ENCODE results near the gene TAP2. TPM values are rescaled to one million over a fixed set of nuclear protein-coding genes. Genes with fewer than 3 reads are reported as not detected.

Gene TAP2
- total and polyA plus RNA-seq, 2 of the 13 experiments (the other 11 are each of a cell fraction or from before 2014, with no cell fraction given), result 10.3 to 17.6 TPM

DNA sequence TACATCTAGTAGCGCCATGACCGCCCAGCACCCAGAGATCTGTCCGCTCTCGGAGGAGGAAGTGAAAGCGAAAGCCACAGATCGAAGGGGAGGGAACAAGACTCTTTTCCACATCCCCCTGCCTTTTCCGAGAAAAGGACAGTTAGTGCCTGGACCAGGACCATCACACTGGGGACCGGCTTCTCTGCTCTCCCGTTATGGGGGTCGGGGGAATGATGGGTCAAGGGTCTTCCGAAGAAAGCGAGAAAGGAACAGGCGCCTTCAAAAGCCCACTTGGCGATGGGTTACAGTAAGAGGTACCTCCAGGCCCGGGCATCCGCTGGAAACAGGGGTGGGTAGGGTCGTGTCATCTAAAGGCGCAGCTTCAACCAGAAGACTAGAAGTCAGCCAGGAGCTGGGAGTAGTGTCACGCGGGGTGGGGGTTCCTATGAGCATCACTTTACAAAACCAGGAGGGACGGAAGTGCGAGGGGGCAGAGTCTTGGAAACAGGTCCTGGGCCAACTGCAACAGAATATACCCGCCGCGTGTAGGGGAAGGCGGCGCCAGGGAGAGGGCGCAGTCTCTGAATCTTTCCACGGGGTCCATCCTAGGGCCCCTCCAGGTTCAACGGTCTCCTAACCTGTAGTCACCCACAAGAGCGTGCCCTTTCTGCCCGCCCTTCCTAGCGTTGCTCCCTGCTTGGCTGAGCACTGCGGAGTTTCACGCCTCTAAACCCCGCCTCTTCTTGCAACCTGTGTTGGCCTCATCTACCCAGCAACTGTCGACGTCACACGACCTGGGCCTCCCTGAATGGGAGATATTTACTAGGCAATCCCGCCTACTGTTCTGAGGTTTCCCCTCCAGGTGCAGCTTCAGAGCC, 5.7 kb upstream of the TAP2 start, which contains the start of gene PSMB8 (continued):
- TF ChIP-seq GATAD2A (CRISPR knock-in tag; IDR thresholded peaks at IDR 0.05) (no peak), EP300 (IDR thresholded peaks at IDR 0.05; ENCODE audit: low read depth in 2 of 2, low read length in 2 of 2) (no peak), EP300 (CRISPR knock-in tag; IDR thresholded peaks at IDR 0.05; ENCODE audit: borderline replicate concordance) (no peak), CEBPZ (IDR thresholded peaks at IDR 0.05; ENCODE audit: low read length) (no peak), ZNF644 (CRISPR knock-in tag; IDR thresholded peaks at IDR 0.05; ENCODE audit: low read depth) (no peak), ZNF512B (CRISPR knock-in tag; IDR thresholded peaks at IDR 0.05; ENCODE audit: borderline replicate concordance) (no peak), KDM4B (CRISPR knock-in tag; IDR thresholded peaks at IDR 0.05) (peak; percentile 25; the same call in 1 of the 2 replicates), ZNF235 (CRISPR knock-in tag; IDR thresholded peaks at IDR 0.05; ENCODE audit: borderline replicate concordance) (no peak; the same call in 1 of the 2 replicates), DNMT1 (CRISPR knock-in tag; IDR thresholded peaks at IDR 0.05) (0 out of 2 replicates have a peak, but pooled peaks have one; percentile 33), ARID2 (CRISPR knock-in tag; IDR thresholded peaks at IDR 0.05; ENCODE audit: borderline replicate concordance) (no peak), PLRG1 (conservative IDR thresholded peaks at IDR 0.05) (no peak), ZNF775 (CRISPR knock-in tag; IDR thresholded peaks at IDR 0.05; ENCODE audit: borderline replicate concordance) (no peak)
